Endometrial microvascular endothelial cells (primary cell): ENCODE measurements around the gene ARPC4. TPM values are rescaled to one million over a fixed set of nuclear protein-coding genes. Genes with fewer than 3 reads are reported as not detected.
"Not testable (repeated sequence)": the region's sequence is repeated elsewhere in the genome, so short reads cannot be mapped to it uniquely, and the experiment has no call there.

ENCODE experiments used
- in situ Hi-C: cut with HindIII; loops from 2 replicates; pipeline ENCODE4 v1.10.0; 2017; ENCODE audit warnings: low sequenced_read_pairs, low pct_unique_long_range_greater_than_20kb; ENCODE audit errors: inconsistent ontology term
- total RNA-seq: library from RNA; depleted of rRNA; stranded (reverse); fragments of >200 nt; gene quantifications from one replicate; pipeline ENCODE4 v1.2.3, GENCODE V29; 2015; ENCODE audit errors: inconsistent ontology term

The ARPC4 gene
- total RNA-seq, 1 donor from 2014 or later = 375 TPM

DNA sequence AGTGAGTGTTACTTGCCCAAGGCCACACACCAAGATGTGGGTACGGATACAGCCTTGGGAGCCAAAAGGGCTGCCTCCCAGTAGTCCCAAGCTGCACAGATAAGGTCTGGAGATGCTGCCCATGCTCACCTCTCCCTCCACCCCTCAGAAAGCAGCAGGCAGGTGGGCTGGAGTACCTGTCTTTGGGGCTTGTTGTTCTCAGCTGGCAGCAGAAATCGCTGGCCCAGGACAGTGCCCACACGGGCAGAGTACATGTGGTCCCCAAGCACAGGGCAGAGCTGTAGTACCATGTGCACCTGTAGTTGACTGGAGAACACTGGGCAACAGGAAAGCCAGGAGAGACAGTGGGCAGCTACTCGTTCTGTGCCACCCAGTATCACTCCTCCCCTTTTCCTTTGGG is 46.0 kb downstream of the ARPC4 start:
- in situ Hi-C loops = no loop called here

DNA sequence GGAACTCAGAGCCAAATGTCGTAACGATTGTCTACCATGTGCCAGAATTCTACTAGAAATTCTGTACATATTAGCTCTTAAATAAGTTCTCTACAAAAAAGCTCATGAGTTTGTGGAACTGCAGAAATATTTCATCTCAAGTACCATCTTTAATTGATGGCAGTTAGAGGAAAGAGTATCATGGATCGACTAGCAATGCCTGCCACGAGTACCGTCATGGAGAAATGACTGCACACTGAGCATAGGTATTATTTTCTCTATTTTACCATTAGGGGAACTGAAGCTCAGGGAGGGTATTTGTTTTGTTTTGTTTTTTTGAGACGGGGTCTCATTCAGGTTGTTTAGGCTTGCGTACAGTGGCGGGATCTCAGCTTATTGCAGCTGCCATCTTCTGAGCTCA is 48.1 kb downstream of the ARPC4 start:
- in situ Hi-C loops = no loop called here

DNA sequence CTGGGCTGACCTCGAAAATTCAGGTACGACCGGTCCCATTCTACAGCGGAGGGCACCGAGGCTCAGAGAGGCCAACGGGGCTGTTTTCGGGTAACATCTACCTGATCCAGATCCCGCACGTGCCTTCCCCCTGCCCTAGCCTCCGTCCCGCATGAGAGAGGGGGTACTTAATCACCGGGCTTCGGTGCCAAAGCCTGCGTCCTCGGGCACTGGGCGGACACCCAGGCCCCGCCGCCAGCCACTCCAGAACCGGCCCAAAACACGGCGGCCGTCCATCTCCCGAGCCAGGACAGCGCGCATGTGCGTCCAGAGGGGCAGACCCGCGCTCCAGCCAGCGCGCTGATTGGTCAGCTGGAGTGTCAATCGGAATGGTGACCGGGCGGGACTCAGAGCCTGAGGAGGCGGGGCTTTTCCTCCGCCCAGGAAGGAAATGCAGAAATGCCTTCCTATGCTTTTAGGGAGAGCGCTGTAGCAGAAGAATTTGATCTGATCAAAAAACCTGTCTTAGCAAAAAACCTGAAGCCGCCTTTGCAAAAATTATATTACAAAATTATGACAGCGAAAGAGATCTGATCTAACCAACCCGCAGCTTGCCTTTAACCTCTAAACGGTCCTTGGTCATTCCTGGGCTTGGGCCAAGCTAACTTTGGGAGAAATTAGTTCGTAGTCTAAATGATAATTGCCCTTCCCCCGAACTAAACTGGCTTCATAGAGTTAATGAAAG is 51.0 kb downstream of the ARPC4 start, which contains the start of gene RPUSD3:
Gene RPUSD3, minus strand, starts transcription at position 294 of the 724 bp plus-strand sequence. Its CDS starts 18 bp downstream, at position 276.
- in situ Hi-C loops = no loop called here

DNA sequence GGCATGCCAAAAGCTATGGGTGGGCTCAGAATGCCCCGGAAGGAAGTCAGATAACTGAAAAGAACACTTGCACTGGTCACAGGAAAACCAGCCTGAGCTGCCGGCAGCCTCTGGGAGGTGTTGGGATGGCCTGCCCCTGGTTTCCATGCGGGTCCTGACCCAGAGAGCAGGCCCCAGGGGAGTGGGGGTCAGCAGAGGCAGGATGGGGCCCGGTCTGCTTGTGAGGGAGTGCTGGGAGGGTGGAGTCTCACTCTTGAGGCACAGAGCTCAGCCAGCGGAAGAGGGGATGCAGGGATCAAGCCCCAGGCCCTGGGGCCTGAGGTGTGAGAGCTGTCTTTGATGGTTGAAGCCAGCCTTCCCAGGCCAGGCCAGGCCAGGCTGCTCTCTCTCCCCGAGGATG is 53.3 kb downstream of the ARPC4 start:
- in situ Hi-C loops = no loop called here

DNA sequence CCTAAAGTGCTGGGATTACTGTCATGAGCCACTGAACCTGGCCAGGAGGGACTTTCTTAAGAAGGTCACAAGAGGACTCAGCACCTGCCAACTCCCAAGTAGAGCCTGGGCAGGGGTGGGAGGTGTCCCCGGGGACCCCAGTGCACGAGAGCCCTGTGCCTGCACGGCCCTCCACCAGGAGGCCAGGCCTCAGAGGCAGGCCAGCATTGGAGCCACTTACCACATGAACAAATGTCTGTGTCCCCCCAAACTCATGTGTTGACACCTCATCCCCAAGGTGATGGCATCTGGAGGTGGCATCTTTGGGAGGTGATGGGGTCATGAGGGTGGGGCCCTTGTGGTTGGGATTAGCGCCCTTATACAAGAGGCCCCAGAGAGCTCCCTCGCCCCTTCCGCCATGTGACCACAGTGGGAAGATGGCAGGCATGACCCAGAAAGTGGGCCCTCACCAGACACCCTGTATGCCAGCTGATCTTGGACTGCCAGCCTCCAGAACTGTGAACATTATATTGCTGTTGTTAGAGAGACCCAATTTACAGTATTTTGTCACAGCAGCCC is 54.1 kb downstream of the ARPC4 start:
- in situ Hi-C loops = no loop called here

DNA sequence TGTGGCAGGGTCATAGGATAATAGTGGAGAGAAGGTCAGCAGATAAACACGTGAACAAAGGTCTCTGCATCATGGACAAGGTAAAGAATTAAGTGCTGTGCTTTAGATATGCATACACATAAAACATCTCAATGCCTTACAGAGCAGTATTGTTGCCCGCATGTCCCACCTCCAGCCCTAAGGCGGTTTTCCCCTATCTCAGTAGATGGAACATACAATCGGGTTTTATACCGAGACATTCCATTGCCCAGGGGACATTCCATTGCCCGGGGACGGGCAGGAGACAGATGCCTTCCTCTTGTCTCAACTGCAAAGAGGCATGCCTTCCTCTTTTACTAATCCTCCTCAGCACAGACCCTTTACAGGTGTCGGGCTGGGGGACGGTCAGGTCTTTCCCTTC is 55.0 kb downstream of the ARPC4 start:
- in situ Hi-C loops = not testable (repeated sequence)

DNA sequence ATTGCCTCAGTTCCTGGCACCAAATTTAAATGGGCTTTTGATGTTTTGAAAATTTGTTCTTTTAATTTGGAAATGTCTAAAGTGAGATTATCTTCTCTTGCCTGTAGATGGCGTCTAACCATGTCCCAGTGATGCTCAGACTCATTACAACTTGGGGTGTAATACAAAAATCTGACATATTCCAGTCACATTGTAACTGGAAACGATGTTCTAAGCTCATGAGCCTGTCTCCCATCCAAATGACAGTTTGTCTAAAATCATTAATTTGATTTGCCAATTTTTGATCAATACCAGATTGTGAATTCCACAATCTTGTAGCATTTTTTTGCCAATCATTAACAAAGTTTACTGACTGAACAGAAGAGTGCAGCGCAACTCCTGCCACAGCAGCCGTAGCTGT is 56.0 kb downstream of the ARPC4 start:
- in situ Hi-C loops = not testable (repeated sequence)

DNA sequence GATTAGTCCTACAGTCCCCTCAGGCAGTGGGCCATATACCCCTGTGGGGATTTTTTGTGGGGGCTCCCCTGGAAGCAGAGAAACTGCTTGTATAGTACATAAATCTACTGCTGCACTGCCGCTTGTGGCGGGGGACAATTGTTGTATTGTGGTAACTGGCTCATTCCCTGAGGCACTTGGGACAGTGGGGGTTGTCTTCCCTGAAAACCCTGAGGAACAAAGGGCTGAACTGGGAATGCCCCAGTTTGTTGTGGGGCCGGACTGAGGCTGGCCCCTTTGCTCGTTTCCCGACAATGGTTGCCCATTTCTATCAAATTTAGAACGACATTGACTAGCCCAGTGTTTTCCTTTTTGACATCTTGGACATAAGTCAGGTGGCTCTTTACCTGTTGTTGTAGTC is 58.5 kb downstream of the ARPC4 start:
- in situ Hi-C loops = not testable (repeated sequence)

DNA sequence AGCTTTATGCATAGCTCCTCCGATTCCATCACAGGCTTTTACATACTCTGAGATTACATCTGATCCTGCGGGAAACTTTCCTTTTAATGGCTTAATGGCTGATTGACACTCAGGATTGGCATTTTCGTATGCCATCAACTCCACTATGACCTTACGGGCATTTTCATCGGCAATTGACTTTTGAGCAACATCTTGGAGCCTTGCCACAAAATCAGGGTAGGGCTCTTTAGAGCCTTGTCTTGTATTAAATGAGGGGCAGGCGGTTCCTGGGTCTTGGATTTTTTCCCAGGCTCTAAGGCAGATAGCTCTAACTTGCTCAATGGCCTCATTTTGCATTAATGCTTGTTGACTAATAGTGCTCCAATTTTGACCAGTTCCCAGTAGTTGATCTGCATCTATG is 59.0 kb downstream of the ARPC4 start:
- in situ Hi-C loops = not testable (repeated sequence)

DNA sequence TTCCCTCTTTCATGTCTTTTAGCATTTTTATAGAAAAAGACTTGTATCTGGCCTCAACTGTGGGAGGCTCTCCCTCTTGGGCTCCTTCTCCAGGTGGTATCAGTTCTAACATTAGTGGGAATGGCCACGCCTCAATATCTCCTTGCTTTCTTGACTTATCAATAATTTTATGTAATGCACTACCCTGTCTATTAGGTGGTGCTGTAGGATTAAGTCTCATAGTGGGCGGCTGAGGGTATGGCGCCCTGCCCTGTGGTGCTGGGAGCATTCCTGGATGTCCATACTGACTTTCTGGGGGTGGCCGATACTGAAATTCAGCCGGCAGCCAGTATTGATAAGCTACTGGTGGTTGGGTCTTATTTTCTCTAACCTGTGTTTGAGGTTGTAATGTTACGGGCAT is 59.6 kb downstream of the ARPC4 start:
- in situ Hi-C loops = no loop called here

DNA sequence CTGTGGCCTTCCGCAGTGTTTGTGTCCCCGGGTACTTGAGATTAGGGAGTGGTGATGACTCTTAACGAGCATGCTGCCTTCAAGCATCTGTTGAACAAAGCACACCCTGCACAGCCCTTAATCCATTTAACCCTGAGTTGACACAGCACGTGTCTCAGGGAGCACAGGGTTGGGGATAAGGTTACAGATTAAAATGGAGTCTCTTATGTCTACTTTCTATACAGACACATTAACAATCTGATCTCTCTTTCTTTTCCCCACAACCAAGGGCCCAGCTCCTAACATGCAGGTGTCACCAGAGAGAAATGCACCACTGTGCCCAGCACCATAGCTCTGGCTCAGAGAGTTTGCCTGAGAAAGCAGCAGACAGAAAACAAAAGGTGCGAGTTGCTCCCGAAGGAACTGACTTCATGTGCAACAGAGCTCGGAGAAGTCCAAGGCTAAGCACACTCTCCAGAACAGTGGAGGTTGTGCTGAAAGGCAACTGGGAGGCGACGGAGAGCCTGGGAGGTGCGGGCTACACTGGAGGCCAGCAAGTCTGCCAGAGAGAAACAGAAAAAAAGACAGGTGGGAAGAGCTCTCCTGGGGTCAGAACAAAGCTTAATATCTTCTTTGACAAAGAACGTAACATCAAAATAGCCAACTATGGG is 61.5 kb downstream of the ARPC4 start:
- in situ Hi-C loops = not testable (repeated sequence)

DNA sequence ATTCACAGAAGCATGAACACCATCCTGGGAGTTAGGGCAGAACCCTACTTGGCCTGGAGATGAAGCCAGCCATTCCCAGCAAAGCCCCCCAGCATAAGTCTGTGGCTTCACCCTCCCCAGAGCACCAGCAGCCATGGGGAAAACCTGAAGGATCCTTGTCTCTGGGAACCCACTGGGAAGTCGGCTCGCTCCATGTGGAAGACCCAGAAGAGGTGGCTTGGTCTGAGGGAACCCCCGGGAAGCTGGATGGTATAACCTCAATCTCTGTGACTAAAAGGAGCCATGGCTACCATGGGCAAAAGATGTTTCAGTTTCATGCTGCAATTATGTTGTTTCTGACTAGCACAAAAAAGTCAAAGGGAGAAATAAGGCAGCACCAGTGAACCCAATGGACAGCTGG is 62.7 kb downstream of the ARPC4 start:
- in situ Hi-C loops = no loop called here

Other genes with a start within 250 kb of the ARPC4 start
- gene LHFPL4, start 239.3 kb upstream of the ARPC4 start, total RNA-seq = not detected
- gene MTMR14, start 143.6 kb upstream of the ARPC4 start, total RNA-seq = 48.1 TPM
- gene CPNE9, start 89.2 kb upstream of the ARPC4 start, total RNA-seq = not detected
- gene BRPF1, start 61.3 kb upstream of the ARPC4 start, total RNA-seq = 16.2 TPM
- 18.7 TPM for gene OGG1, start 43.1 kb upstream of the ARPC4 start, total RNA-seq
- 38.9 TPM for gene CAMK1, start 23.1 kb upstream of the ARPC4 start, total RNA-seq
- 83.3 TPM for gene TADA3, start 609 bp upstream of the ARPC4 start, total RNA-seq
- gene TTLL3, start 17.2 kb downstream of the ARPC4 start, total RNA-seq = 10.9 TPM
- 53.1 TPM for gene RPUSD3, start 50.9 kb downstream of the ARPC4 start, total RNA-seq
- gene CIDEC, start 87.2 kb downstream of the ARPC4 start, total RNA-seq = not detected
- gene JAGN1, start 97.5 kb downstream of the ARPC4 start, total RNA-seq = 51.5 TPM
- gene IL17RE, start 109.8 kb downstream of the ARPC4 start, total RNA-seq = 0.28 TPM
- 20.3 TPM for gene IL17RC, start 124.0 kb downstream of the ARPC4 start, total RNA-seq
- 28.0 TPM for gene CRELD1, start 140.8 kb downstream of the ARPC4 start, total RNA-seq
- gene PRRT3, start 159.3 kb downstream of the ARPC4 start, total RNA-seq = 0.93 TPM
- 78.1 TPM for gene EMC3, start 193.8 kb downstream of the ARPC4 start, total RNA-seq
- gene FANCD2, start 233.4 kb downstream of the ARPC4 start, total RNA-seq = 71.3 TPM